Naive B cell (primary cell): ENCODE data around the gene TRIM14. TPM values are rescaled to one million over a fixed set of nuclear protein-coding genes. Genes with fewer than 3 reads are reported as not detected.

Source experiments
- ATAC-seq, 2 donors: fragments of 150-1000 bp; cut with Tn5 transposase; 2 replicates each; pipeline ENCODE4 v1.10.0; 2021; ENCODE audit warnings: low read depth in 2 of 2, mild to moderate bottlenecking in 2 of 2, moderate library complexity in 2 of 2
- DNase-seq: peaks from one replicate; pipeline ENCODE4 v3.0.0; 2022
- H3K27ac Mint-ChIP-seq, 6 donors: one replicate each; pipeline ENCODE4 v1.8.0; 2020 to 2022; ENCODE audit warnings: mild to moderate bottlenecking in 6 of 6, mixed read lengths in 6 of 6, moderate library complexity in 5 of 6, inconsistent platforms in 2 of 6
- H3K27me3 Mint-ChIP-seq, 3 donors: one replicate each; pipeline ENCODE4 v1.8.0; 2021 to 2022; ENCODE audit warnings: mixed read lengths in 3 of 3, mild to moderate bottlenecking in 1 of 3
- H3K36me3 Mint-ChIP-seq, 2 donors: one replicate each; pipeline ENCODE4 v1.8.0; 2020 to 2022; ENCODE audit warnings: mixed read lengths in 2 of 2, inconsistent platforms in 1 of 2, mild to moderate bottlenecking in 1 of 2
- H3K4me1 Mint-ChIP-seq, 3 donors: one replicate each; pipeline ENCODE4 v1.8.0; 2020 to 2022; ENCODE audit warnings: mixed read lengths in 3 of 3, inconsistent platforms in 1 of 3, mild to moderate bottlenecking in 1 of 3, moderate library complexity in 1 of 3
- H3K4me3 Mint-ChIP-seq, 8 donors: one replicate each; pipeline ENCODE4 v1.8.0; 2020 to 2022; ENCODE audit warnings: mild to moderate bottlenecking in 8 of 8, mixed read lengths in 8 of 8, moderate library complexity in 8 of 8, inconsistent platforms in 2 of 8
- H3K9me3 Mint-ChIP-seq, 7 donors: one replicate each; pipeline ENCODE4 v1.8.0; 2020 to 2022; ENCODE audit warnings: mixed read lengths in 7 of 7, mild to moderate bottlenecking in 5 of 7, inconsistent platforms in 2 of 7, moderate library complexity in 1 of 7
- polyA plus RNA-seq, 6 donors: library from polyadenylated mRNA; unstranded; fragments of 300-500 nt; fragmentation: Illumina TruSeq; gene quantifications; one replicate each; pipeline ENCODE4 v1.2.3, GENCODE V29; 2021; ENCODE audit warnings: low read depth in 6 of 6

The TRIM14 gene
- polyA plus RNA-seq, 6 donors from 2014 or later = 16.3 to 36.5 (median 20.4) TPM

DNA sequence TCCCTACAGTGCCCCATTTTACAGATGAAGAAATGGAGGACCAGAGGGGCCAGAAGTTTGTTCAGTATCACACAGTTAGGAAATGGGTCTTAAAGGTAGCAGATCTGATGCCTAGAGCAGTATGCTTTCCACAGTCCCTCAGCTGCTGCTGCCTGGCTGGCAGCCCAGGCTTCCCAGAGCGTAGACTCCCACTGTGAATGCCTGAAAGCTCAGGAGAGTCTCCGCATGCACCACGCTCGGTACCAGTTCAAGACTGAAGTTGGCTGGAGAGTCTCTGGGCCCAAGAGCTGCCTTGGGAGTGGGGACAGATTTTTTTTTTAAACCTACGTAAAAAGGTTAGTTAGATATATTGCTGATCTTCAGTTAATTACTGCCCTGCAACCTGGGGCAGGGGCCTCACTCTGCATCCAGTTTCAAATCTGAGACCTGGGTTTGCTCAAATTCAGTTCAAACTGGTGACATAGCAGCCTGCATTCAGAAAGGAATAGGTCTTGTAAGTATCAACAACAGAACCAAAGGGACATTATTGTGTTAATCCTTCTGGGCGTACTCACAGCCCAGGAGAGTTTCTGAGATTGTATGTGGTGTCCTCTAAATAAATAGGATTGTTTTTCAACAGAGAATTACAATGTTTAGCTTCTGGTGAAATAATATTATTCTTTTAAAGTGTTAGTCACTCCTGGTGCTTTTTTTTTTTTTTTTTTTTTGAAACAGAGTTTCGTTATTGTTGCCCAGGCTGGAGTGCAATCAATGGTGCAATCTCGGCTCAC is 54.2 kb downstream of the TRIM14 start:
- no peak for DNase-seq
- no peak for ATAC-seq
- Mint-ChIP-seq H3K9me3 (no peaks in the 10 kb centered on the region), H3K27ac (no peak overlapping the region), H3K4me1 (peaks cover 0 to 6% (median 2%) of the 10 kb centered on the region in 3 donors), H3K27me3 (no peaks in the 10 kb centered on the region), H3K4me3 (no peak overlapping the region), H3K36me3 (peaks cover 0 to 7% of the 10 kb centered on the region in 2 donors)

- no peak overlapping the region for H3K27ac Mint-ChIP-seq
- H3K4me3 Mint-ChIP-seq = peak overlapping the region in 1 of 8 donors; percentile 37
- no peaks in the 10 kb centered on the region for H3K9me3 Mint-ChIP-seq
- peaks cover 0 to 7% of the 10 kb centered on the region in 2 donors for H3K36me3 Mint-ChIP-seq
- ATAC-seq = no peak
- H3K27me3 Mint-ChIP-seq = no peaks in the 10 kb centered on the region
- no peak for DNase-seq
- peaks cover 4 to 12% (median 10%) of the 10 kb centered on the region in 3 donors for H3K4me1 Mint-ChIP-seq
Observed at GRCh38 chr9:98062161-98062560, 56.9 kb downstream of the TRIM14 start.

- H3K4me1 Mint-ChIP-seq = peaks cover 8 to 19% (median 14%) of the 10 kb centered on the region in 3 donors
- peaks cover 0 to 7% of the 10 kb centered on the region in 2 donors for H3K36me3 Mint-ChIP-seq
- DNase-seq (no peak), ATAC-seq (no peak)
- H3K9me3 Mint-ChIP-seq = no peaks in the 10 kb centered on the region
- H3K27ac Mint-ChIP-seq = peak overlapping the region; percentile 94 to 99 (median 98)
- H3K4me3 Mint-ChIP-seq = peak overlapping the region; percentile 88 to 100 (median 98)
- no peaks in the 10 kb centered on the region for H3K27me3 Mint-ChIP-seq
Observed at GRCh38 chr9:98057138-98057799, 61.8 kb downstream of the TRIM14 start.

DNA sequence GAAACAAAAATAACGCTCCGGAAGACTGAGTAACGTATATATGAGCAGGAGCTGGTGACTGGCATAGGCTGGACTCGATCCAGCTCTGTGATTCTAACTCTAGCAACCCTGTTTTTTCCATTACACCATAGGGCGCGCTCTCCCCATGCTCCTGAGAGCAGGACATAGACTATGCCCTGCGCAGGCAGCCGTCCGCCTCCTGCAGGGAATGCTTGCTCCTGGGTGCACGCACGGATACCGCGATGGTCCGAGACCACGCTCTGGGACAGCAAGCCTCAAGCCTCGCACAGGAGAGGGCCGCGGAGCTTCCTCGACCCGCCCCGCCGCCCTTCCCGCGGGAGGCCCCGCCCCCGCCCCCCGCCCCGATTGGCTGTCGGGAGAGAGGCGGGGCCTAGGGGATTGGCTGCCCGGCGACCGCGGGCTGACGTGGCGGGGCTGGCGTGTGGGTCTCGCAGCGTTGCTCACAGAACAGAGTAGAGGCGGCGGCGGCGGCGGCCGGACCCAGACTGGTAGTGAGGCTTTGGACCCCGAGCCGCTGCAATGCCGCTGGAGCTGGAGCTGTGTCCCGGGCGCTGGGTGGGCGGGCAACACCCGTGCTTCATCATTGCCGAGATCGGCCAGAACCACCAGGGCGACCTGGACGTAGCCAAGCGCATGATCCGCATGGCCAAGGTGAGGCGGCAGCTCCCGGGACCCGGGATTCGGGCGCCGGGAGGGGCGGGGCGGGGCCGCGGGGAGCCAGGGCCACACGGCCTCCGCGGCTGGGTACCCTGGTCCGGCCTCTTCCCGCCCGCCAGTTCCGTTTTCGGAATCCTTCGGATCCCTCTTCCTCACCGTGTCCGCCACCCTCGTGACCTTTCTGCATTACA is 62.5 kb downstream of the TRIM14 start, which contains the start of gene NANS:
TSS of gene NANS (plus strand) at position 464 of the 869 bp plus-strand sequence. CDS start at position 541, 77 bp downstream.
- peaks cover 0 to 7% of the 10 kb centered on the region in 2 donors for H3K36me3 Mint-ChIP-seq
- ATAC-seq = peak; percentile 94 to 96
- no peaks in the 10 kb centered on the region for H3K9me3 Mint-ChIP-seq
- no peaks in the 10 kb centered on the region for H3K27me3 Mint-ChIP-seq
- H3K4me1 Mint-ChIP-seq = peaks cover 8 to 19% (median 14%) of the 10 kb centered on the region in 3 donors
- peak within 1 kb of the TSS; percentile 88 to 100 (median 98) for H3K4me3 Mint-ChIP-seq
- peak within 1 kb of the TSS; percentile 94 to 99 (median 98) for H3K27ac Mint-ChIP-seq
- peak; percentile 90 for DNase-seq

- ATAC-seq = no peak
- H3K27me3 Mint-ChIP-seq = no peaks in the 10 kb centered on the region
- DNase-seq = no peak
- peaks cover 8 to 23% (median 14%) of the 10 kb centered on the region in 3 donors for H3K4me1 Mint-ChIP-seq
- H3K36me3 Mint-ChIP-seq = no peaks in the 10 kb centered on the region
- no peak overlapping the region for H3K27ac Mint-ChIP-seq
- H3K4me3 Mint-ChIP-seq = peak overlapping the region in 2 of 8 donors; percentile 57 to 78
- H3K9me3 Mint-ChIP-seq = no peaks in the 10 kb centered on the region
Observed at GRCh38 chr9:98054376-98054951, 64.6 kb downstream of the TRIM14 start.

DNA sequence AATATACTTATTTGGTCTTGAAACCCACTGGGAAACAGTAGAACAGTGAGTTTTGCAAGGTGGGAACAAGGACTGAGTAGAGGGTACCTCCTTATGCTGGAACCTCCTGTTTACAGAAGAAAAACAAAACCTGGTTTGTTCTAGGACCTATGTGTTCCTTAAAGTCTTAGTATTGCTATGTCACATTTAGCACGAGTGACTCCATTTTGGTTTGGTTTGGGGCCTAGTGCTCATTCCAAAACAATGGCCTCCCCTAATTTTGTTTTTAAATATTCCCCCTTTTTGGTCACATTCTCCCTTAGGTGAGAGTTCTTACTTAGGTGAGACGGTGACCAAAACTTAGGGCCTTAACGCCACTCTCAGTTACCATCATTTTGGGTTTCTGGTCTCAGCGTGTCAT is 68.7 kb downstream of the TRIM14 start:
- Mint-ChIP-seq H3K4me3 (no peak overlapping the region), H3K27ac (no peak overlapping the region), H3K9me3 (peaks cover 0 to 5% (median under 1%) of the 10 kb centered on the region in 7 donors), H3K36me3 (peaks cover 0 to 5% of the 10 kb centered on the region in 2 donors), H3K4me1 (peaks cover 9 to 31% (median 14%) of the 10 kb centered on the region in 3 donors), H3K27me3 (no peaks in the 10 kb centered on the region)
- DNase-seq (no peak), ATAC-seq (no peak)

- Mint-ChIP-seq H3K4me1 (peaks cover 14 to 38% (median 19%) of the 10 kb centered on the region in 3 donors), H3K27me3 (no peaks in the 10 kb centered on the region)
Observed at GRCh38 chr9:98049288-98050072, 69.5 kb downstream of the TRIM14 start.

GRCh38 chr9:98047002-98047401 is 72.0 kb downstream of the TRIM14 start:
- Mint-ChIP-seq H3K9me3 (peaks cover 2 to 9% (median 5%) of the 10 kb centered on the region in 7 donors), H3K4me1 (peaks cover 14 to 50% (median 26%) of the 10 kb centered on the region in 3 donors), H3K27me3 (no peaks in the 10 kb centered on the region), H3K36me3 (peaks cover 0 to 9% of the 10 kb centered on the region in 2 donors), H3K27ac (no peak overlapping the region), H3K4me3 (peak overlapping the region in 3 of 8 donors; percentile 33 to 41 (median 34))
- DNase-seq = no peak
- ATAC-seq = no peak

More at GRCh38 chr9:98049288-98050072, 69.5 kb downstream of the TRIM14 start:
- peaks cover 0 to 9% of the 10 kb centered on the region in 2 donors for H3K36me3 Mint-ChIP-seq
- no peak overlapping the region for H3K27ac Mint-ChIP-seq
- peaks cover 2 to 9% (median 5%) of the 10 kb centered on the region in 7 donors for H3K9me3 Mint-ChIP-seq
- no peak for DNase-seq
- no peak overlapping the region for H3K4me3 Mint-ChIP-seq
- no peak for ATAC-seq

DNA sequence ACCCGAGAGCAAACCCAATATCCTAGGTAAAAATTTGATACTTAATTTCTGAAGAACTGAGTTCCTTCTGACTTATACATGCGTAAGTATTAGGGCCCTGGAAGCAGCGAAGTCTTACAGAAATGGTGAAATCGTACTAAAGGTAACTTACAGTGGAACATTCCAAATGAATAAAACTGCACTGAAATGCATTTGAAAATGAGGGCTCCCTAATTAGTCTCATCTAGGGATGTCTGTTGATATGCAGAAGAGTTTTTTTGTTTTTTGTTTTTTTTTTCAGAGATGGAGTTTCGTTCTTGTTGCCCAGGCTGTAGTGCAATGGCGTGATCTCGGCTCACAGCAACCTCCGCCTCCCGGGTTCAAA is 72.9 kb downstream of the TRIM14 start:
- H3K27ac Mint-ChIP-seq = peak overlapping the region in 1 of 6 donors; percentile 91
- no peaks in the 10 kb centered on the region for H3K27me3 Mint-ChIP-seq
- ATAC-seq = no peak
- DNase-seq = no peak
- H3K4me1 Mint-ChIP-seq = peaks cover 14 to 50% (median 26%) of the 10 kb centered on the region in 3 donors
- peaks cover 2 to 9% (median 5%) of the 10 kb centered on the region in 7 donors for H3K9me3 Mint-ChIP-seq
- peaks cover 0 to 9% of the 10 kb centered on the region in 2 donors for H3K36me3 Mint-ChIP-seq
- H3K4me3 Mint-ChIP-seq = peak overlapping the region in 7 of 8 donors; percentile 68 to 91 (median 75)

- peaks cover 0 to 4% (median 1%) of the 10 kb centered on the region in 3 donors for H3K27me3 Mint-ChIP-seq
- H3K27ac Mint-ChIP-seq = peak overlapping the region; percentile 89 to 95 (median 90)
- peaks cover 0 to 9% of the 10 kb centered on the region in 2 donors for H3K36me3 Mint-ChIP-seq
- H3K4me1 Mint-ChIP-seq = peaks cover 14 to 50% (median 26%) of the 10 kb centered on the region in 3 donors
- peaks cover 2 to 9% (median 5%) of the 10 kb centered on the region in 7 donors for H3K9me3 Mint-ChIP-seq
- DNase-seq = peak; percentile 65
- H3K4me3 Mint-ChIP-seq = peak overlapping the region; percentile 68 to 91 (median 80)
- ATAC-seq = peak; percentile 94 to 97
Observed at GRCh38 chr9:98045234-98046179, 73.5 kb downstream of the TRIM14 start.

- H3K36me3 Mint-ChIP-seq = peaks cover 0 to 9% of the 10 kb centered on the region in 2 donors
- ATAC-seq (no peak), DNase-seq (no peak)
- peaks cover 2 to 9% (median 5%) of the 10 kb centered on the region in 7 donors for H3K9me3 Mint-ChIP-seq
- peaks cover 0 to 10% (median 10%) of the 10 kb centered on the region in 3 donors for H3K27me3 Mint-ChIP-seq
- no peak overlapping the region for H3K4me3 Mint-ChIP-seq
- peak overlapping the region in 1 of 6 donors; percentile 53 for H3K27ac Mint-ChIP-seq
- H3K4me1 Mint-ChIP-seq = peaks cover 22 to 48% (median 30%) of the 10 kb centered on the region in 3 donors
Observed at GRCh38 chr9:98043915-98044314, 75.1 kb downstream of the TRIM14 start.
